Posterior vena cava (tissue), 2 donors: ENCODE results near the gene SPDYE2B. TPM values are rescaled to one million over a fixed set of nuclear protein-coding genes. Genes with fewer than 3 reads are reported as not detected.
A peak's percentile ranks its signal among the peaks of the same experiment; 100 is the strongest.
"Not testable (repeated sequence)": the region's sequence is repeated elsewhere in the genome, so short reads cannot be mapped to it uniquely, and the experiment has no call there.

ENCODE experiments used
- DNase-seq: peaks from one replicate; pipeline ENCODE4 v3.0.0-alpha.2; 2020; ENCODE audit warnings: low spot score
- intact Hi-C, 2 donors: fragments of 100-400 bp; cut with DNase I; formaldehyde crosslinking; loops; one replicate each; pipeline versions ENCODE4 v1.14.1 to v1.14.2; 2022 to 2023
- total RNA-seq, 2 donors: library from RNA; stranded (reverse); fragmentation: NEBNext Ultra II Directional; extraction: Animal tissue kit (Norgen Biotek cat#: 25700); gene quantifications; one replicate each; pipeline ENCODE4 v1.2.1, GENCODE V29; 2021
- donor health status: DM: yes; HTN: yes; CAD: no.
- donor health status: DM: yes; HTN: yes; CAD: no.

Gene SPDYE2B
- total RNA-seq, 2 donors from 2014 or later, result not detected

DNA sequence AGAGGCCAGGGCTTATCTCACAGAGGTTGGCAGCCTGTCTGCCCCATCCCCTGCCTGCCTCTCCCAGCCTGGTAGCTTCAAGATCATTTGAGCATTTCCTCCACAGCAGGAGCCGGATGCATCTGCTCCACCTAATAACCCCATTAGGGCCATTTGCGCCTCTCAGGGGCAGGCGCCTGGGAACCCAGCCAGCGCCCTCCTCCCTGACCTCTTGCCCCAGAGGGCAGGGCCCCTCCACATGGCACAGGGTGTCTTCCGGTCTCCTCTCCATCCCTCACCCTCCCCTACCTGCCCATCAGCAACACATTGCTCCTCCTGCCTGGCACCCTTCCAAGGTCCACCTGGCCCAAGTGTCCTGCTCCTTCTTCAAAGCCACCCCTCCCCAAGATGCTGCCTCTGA, 14.8 kb upstream of the SPDYE2B start:
- intact Hi-C loops, DNase-seq: not testable (repeated sequence)

DNA sequence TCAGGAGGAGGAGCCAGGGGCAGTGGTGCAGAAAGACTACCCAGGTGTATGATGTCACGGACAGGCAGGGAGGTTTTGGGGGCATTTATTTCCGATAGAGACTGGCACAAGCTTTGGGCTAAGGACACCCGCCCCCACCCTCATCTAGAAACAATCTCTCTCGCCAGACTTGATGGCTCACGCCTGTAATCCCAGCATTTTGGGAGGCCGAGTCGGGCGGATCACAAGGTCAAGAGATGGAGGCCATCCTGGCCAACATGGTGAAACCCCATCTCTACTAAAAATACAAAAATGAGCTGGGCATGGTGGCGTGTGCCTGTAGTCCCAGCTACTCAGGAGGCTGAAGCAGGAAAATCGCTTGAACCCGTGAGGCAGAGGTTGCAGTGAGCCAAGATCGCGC, 13.2 kb upstream of the SPDYE2B start:
- intact Hi-C loops, result not testable (repeated sequence)
- DNase-seq, result peak; percentile 37

DNA sequence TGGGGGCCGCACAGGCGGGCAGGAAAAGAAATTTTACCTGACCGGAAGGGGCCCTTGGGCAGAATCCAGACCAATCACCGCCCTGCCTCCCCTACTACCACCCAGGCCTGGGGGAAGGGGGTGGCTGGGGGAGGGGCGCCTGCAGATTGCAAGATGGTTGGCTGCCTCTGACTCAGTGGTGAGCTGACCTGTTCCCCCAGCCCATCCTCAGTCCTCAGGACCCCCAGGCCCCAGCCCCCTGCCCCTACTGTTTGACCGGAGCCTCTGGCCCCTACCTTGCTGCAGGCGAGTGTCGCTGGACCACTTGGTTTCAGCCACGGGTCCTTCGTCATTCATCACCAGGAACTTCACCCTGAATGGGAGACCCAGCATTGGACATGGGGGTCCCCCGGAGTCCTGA, 11.3 kb upstream of the SPDYE2B start:
- DNase-seq, result peak; percentile 64
- intact Hi-C loops, result not testable (repeated sequence)

DNA sequence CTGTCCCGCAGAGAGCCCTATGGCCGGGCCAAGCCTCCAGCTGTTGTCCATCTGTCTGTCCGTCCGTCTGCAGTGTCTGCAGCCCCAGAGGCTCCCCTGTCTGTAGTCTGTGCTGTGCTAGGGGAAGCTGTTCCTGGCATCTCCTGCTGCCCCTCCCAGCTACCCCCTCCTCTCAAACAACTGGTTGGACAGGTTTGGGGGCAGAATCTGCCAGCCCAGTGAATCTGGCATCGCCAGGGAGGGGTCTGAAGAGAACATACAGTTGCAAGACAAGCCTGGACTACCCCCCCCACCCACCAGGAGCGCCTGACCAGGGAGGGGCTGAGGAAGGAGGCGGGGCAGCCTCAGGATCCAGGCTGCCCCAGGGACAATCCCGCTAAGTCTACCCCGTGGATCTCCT, 7.4 kb upstream of the SPDYE2B start, which contains the start of gene UPK3BL1:
Gene UPK3BL1 (minus strand): TSS at position 101 of the 400 bp plus-strand sequence. CDS start 50 bp downstream, at position 51.
- DNase-seq, intact Hi-C loops: not testable (repeated sequence)

DNA sequence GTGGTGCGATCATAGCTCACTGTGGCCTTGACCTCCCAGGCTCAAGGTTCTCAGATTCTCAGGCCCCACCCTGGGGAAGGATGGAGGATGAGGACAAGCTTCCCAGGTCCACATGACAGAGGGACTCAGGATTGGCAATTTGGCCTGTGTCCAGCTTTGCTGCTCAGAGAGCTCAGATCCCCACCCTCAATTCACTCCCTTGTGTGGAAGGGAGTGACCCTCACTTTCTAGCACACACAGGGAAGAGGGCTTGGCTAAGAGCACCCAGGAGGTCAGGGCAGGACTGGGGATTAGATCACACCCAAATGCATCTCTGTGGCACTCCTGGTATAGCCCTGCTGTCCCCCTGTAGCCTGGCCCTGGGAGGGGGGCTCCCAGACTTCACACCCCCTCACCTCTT, 6.7 kb upstream of the SPDYE2B start:
- DNase-seq, intact Hi-C loops: not testable (repeated sequence)

DNA sequence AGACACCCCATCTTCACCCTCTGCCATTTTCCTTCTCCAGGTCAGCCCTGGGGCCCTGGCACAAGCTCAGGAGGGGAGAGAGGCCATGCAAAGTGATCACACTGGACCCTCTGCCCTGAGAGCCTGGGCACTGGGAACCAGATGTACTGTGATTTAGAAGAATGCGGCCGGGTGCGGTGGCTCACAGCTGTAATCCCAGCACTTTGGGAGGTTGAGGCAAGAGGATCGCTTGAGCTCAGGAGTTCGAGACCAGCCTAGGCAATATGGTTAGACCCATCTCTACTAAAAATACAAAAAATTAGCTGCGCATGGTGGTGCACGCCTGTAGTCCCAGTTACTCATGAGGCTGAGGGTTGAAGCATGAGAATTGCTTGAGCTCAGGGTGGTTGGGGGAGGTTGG, 2.3 kb upstream of the SPDYE2B start:
- DNase-seq, result not testable (repeated sequence)

DNA sequence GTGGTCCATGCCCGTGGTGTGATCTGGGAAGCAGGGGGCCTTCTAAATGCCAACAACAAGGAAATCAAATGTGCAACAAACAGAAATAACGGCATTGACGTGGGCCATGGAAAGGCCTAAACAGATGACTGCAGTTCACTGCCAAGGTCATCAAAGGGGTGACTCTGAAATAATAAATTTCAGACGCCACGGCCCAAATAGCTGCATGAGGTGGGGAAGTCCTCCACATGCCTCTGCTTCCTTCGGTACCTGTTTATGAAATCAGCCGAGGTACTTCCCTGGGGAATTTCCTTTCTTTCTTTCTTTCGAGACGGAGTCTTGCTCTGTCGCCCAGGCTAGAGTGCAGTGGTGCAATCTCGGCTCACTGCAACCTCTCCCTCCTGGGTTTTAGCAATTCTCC, 14.6 kb downstream of the SPDYE2B start:
- DNase-seq, intact Hi-C loops: not testable (repeated sequence)

More for the DNA sequence above, 2.3 kb upstream of the SPDYE2B start:
- intact Hi-C loops, result not testable (repeated sequence)

DNA sequence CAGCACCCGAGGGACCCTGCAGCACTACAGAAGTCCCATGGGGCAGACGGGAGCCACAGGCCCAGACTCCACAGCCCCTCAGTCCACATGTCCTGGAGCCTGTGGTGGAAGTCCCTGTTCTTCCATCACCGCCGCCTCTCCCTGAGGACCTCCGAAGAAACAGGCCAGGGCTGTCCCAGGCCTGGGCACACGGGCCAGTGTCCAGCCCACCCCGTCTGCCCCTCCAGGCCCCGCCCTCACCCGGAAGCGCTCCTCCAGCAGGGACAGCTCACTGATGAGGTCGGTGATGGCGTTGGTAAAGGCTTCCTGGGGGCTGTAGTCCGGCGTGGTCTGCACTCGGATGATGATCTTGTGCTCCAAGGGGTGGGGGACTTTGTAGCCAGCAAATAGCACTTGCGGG, 16.7 kb downstream of the SPDYE2B start:
- intact Hi-C loops, DNase-seq: not testable (repeated sequence)

DNA sequence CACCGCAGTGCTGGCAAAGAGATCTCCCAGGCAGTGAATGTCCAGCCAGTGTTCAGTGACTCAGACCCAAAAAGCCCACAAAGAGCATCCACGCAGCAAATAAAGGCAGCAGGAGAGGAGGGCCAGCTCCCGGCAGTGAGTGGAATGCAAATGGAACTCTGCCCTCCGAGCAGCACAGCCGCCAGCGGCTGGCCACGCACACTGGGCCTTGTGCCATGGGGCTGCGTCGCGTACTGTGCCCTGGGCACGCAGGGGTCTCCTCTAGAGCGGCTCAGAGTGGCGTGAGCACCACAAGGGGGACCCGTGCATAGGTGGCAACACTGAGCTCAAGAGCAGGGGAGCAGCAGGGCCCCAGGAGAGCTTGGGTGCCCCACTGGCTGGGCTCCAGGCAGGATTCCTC, 17.4 kb downstream of the SPDYE2B start:
- DNase-seq, intact Hi-C loops: not testable (repeated sequence)

DNA sequence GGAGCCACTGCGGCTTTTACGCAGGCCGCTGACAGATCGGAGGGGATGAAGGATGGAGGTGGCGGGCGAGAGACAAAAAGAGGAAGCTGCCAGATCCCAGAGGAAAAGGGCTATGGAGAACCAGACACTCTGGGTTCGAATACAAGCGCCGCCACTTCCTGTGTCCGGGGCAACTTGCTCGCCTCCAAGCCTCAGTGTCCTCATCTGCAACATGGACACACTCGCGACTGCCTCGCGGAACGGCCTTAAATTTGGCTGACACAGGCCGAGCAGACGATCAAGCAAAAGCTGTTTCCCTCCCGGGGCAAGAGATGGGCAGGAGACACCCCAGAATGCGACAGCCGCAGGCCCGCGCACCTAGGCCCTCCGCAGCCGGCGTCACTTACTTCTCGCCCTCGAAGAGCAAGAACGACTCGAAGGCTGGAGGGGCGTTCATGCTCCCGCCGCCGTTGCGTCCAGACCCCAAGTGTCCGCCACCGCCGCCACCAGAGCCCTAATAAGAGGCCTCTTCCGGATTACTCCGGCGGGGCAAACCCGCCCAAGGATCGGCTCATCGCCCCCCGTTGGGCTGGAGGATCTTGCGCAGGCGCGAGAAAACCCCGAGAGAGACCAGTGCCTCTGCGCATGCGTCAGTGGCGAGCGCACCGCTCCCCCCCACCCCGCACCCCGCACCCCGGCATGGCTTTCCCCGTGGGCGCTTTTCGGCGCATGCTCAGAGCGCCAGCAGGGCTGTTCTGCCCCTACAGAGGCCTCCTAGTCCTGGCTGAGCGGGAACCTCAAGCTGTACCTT, 21.2 kb downstream of the SPDYE2B start, which contains the start of gene POLR2J2:
Gene POLR2J2 (minus strand): TSS at position 498 of the 790 bp plus-strand sequence. CDS start 62 bp downstream, at position 436.
- peak; percentile 91 for DNase-seq
- intact Hi-C loops, result not testable (repeated sequence)

DNA sequence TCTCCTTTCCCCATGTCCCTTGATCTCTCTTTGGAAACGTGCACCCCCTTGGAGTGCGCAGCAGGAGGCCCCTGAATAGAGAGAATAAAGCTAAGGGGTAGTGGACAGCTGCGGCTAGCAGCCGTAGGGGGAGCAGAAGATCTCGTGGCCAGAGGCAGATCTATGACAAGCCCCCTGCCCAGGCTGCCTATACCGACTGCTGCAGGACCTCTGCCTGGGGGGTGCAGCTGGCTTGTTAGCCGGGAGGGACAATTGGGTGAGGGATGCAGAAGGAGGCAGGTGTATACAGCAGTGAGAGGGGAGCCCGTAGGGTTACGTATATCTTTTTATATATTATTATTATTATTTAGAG, 21.8 kb downstream of the SPDYE2B start:
- intact Hi-C loops, result not testable (repeated sequence)

DNA sequence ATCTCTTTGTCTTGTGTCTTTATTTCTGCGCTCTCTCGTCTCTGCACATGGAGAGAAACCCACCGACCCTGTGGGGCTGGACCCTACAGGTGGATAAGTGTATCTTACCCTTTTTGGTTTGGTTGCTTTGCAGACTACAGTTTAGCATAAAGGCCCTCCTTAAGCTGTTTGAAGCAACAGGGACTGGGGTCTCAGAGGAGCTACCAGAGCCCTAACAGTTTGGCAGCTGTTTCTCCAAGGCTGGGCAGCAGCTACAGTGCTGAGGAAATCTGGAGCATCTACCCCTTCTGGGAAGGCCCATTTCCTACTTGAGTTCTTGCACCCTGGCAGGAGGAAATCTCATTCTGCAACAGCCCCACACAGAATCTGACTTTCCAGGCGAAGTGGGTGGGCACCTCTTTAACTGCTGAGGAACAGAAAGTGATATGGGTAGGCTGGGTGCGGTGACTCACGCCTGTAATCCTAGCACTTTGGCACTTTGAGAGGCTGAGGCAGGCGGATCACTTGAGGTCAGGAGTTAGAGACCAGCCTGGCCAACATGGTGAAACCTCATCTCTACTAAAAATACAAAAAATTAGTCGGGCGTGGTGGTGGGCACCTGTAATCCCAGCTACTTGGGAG, 23.4 kb downstream of the SPDYE2B start:
- intact Hi-C loops, DNase-seq: not testable (repeated sequence)

More for the DNA sequence above, 21.8 kb downstream of the SPDYE2B start:
- not testable (repeated sequence) for DNase-seq

DNA sequence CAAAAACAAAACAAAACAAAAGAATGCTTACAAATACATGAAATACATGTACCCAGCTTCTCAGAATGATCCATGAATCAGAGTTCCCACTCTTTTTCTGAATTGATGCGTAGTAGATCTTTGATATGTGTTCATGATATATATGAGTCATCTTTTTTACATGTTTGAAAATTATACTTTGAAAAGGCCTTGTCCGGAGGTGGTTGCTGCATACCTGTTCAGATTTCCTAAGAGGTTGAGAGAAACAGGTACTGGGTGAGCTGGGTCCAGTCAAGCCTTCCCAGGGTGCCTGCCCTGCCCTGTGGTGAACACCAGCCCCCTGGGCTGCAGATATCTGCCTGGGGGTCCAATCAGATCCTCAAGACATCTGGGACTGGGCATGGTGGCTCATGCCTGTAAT, 25.4 kb downstream of the SPDYE2B start:
- intact Hi-C loops, DNase-seq: not testable (repeated sequence)

DNA sequence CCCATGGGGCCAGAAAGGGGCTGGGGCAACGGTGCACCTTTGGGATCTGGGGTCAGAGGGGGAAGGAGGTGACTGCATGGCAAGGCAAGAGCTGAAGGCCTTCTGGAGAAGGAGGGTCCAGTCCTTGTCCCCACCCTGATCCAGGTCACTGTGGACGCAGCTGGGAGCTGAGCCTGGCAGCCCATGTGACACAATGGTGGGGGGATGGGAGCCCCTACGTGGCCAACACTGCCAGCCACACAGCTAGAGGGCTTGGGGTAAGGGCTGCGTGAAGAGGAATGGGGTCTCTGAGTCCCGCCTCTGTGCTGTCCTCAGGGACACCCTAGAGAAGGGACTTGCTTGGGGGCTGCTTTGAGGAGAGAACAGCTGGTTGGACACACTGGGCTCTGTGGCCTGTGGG, 30.7 kb downstream of the SPDYE2B start:
- DNase-seq, intact Hi-C loops: not testable (repeated sequence)

DNA sequence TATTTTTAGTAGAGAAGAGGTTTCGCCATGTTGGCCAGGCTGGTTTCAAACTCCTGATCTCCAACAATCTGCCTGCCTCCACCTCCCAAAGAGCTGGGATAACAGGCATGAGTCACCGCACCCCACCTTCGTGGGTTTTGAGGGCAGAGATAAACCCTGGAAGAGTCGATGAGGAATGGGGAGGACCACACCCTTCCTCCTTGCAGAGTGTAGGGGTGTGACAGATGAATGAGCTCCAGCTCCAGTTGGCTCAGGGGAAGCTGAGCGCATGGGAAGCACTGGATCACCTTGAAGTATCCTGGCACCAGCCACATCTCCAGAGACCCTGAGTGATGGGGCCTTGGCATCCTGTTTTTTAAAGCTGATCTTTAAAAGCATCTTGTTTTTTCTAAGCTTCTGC, 32.4 kb downstream of the SPDYE2B start:
- intact Hi-C loops, DNase-seq: not testable (repeated sequence)

DNA sequence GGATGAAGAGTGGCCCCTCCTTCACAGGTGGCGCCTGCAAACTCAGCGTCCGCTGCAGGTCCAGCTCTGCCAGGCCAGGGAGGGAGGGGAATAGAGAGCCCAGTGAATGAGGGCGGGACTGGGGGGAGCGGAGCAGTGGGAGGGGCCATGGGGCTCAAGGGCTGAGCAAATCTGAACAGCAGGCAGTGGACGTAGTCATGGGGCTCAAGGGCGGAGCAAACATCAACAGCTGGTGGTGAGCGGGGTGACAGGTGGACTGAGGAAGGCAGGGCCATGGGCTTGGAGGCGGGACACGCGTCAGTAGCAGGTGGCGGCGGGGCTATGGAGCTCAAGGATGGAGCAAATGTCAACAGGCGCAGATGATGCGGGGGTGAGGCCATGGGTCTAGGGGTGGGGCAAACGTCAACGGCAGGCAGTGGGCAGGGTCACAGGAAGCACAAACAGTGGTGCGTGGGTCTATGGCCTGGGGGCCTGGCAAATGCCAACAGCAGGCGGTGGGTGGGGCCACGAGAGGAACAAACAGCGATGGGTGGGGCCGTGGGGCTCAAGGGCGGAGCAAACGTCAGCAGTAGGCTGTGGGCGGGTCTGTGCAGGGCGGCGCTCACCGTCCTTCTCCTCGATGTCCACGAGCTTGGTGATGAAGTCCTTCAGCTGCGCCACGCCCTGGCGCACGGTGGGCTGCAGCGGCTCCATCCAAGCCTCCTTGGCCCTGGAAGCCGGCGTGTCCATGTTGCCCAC, 38.3 kb downstream of the SPDYE2B start:
- intact Hi-C loops, DNase-seq: not testable (repeated sequence)

DNA sequence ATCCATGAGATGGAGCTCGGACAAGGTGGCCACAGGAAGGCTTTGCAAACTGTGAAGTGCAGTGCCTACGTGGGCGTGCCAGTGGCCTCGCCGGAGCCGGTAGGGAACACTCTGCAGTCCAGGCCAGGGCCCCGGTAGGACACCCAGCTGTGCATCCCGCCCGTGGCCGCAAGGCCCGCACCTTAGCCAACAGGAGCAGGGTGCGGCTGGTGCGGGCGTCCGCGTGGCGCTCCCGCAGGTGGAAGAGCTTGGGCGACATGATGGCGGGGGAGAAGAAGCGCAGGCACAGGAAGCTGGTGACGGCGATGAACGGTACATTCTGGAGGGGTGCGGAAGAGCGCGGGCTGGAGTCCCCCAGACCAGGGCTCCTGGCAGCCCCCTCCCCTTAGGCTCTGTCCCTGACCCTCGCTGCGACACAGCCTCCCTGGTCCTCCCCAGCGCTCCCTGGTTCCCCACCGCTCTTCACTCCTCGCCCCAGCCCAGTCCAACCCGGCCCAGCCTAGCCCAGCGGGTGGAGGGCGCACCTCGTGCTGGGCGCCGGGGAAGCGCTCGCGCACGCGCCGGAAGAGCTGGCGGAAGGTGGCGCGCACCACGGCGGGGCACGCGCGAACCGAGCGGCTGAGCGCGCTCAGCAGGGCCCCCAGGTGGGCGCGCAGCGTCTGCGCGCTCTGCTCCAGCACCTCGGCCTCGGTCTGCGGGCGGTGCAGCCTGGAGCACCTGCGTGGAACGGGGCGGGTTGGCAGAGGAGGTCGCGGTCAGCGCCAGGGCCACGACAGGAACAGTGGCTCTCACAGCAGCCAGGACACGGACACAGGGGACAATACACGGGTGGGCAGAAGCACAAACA, 39.5 kb downstream of the SPDYE2B start:
- DNase-seq, intact Hi-C loops: not testable (repeated sequence)

DNA sequence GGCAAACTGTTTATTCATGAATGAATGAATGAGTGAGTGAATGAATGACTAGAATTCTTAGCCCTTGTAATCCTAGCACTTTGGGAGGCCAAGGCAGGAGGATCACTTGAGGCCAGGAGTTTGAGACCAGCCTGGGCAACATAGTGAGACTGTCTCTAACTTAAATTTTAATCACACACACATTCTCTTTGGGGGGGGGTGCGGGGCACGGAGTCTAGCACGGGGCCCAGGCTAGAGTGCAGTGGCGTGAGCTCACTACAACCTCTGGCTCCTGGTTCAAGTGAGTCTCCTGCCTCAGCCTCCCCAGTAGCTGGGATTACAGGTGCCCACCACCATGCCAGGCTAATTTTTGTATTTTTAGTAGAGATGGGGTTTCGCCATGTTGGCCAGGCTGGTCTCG, 40.5 kb downstream of the SPDYE2B start:
- DNase-seq, intact Hi-C loops: not testable (repeated sequence)

DNA sequence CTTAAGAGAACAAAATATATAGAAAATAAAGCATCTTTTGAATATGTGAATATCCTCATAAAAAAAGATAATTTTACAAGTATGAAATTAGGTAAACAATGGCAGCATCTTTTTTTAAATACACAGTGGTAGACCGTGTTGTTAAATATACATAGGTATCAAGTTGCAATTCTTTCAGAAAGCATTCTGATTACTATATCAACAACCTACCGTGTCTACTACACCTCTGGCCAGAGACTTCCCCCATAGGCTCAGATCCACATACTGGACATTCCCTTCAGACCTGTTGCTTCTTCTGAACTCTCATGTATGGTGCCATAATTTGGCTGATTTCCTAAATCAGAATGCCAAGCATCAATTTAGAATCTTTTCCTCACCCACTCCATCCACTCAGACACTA, 43.9 kb downstream of the SPDYE2B start:
- intact Hi-C loops, DNase-seq: not testable (repeated sequence)
